ENCODE results near the gene RBBP7.

- TF ChIP-seq CTCF (conservative IDR thresholded peaks at IDR 0.05) (no peak), EZH2 (IDR thresholded peaks at IDR 0.05; ENCODE audit: low read depth) (no peak)
Measured at GRCh38 chrX:16917120-16917519, 47.0 kb upstream of the RBBP7 start.
